HG03432 (cell line): Measurements from ENCODE around the gene MAGEB4.
"Not testable (repeated sequence)": the region's sequence is repeated elsewhere in the genome, so short reads cannot be mapped to it uniquely, and the experiment has no call there.

Experiments
- ATAC-seq: cut with Tn5 transposase; IDR thresholded peaks from one replicate; pipeline ENCODE4 v1.9.1; 2021; ENCODE audit warnings: mild to moderate bottlenecking, moderate library complexity; ENCODE audit not compliant: unreplicated experiment

MAGEB4 gene, protein sequence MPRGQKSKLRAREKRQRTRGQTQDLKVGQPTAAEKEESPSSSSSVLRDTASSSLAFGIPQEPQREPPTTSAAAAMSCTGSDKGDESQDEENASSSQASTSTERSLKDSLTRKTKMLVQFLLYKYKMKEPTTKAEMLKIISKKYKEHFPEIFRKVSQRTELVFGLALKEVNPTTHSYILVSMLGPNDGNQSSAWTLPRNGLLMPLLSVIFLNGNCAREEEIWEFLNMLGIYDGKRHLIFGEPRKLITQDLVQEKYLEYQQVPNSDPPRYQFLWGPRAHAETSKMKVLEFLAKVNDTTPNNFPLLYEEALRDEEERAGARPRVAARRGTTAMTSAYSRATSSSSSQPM

DNA sequence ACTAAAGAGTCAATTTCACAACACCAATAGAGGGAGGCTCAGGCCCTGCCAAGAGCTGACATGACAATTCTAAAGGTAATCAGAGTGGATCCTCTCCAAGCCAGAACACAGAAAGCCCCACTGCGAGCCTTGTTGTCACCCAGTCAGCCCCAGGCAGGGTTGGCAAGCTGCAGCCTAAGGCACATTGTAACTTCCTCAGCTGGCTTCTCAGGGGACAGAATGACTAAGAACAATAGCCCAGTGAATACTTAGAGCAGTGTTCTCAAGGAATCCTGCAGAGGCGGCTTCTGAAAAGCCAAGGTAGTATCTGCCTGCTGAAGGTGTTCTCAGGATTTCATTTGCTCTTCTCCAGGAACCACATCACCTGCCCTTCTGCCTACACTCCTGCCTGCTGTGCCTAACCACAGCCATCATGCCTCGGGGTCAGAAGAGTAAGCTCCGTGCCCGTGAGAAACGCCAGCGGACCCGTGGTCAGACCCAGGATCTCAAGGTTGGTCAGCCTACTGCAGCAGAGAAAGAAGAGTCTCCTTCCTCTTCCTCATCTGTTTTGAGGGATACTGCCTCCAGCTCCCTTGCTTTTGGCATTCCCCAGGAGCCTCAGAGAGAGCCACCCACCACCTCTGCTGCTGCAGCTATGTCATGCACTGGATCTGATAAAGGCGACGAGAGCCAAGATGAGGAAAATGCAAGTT is at the start of gene MAGEB4:
TSS of gene MAGEB4 (plus strand) at position 277 of the 692 bp plus-strand sequence. CDS start at position 413, 136 bp downstream.
- peak; percentile 72 for ATAC-seq

DNA sequence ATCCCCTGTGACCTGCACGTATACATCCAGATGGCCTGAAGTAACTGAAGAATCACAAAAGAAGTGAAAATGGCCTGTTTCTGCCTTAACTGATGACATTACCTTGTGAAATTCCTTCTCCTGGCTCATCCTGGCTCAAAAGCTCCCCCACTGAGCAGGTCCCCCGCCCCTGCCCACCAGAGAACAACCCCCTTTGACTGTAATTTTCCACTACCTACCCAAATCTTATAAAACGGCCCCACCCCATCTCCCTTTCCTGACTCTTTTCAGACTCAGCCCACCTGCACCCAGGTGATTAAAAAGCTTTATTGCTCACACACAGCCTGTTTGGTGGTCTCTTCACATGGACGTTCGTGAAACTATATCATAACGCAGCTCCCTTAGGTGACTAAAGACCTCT is 47.9 kb upstream of the MAGEB4 start:
- not testable (repeated sequence) for ATAC-seq

DNA sequence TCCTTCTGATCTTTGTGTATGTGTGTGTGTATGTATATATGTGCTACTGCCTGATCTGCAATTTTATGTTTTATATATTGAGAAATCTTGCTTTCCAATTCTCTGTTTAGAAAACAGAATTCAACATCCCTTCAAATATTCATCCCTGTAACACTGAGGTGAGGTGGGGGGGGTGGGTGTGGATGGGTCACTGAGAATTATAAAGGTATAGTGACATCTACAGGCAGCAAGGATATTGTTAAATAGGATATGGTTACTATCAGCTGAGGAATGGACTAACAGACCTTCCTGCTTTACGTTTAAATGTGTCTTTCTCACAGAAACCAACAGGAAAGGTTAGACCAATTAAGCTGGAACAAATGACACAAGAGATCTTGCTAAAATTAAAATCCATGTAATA is 45.5 kb upstream of the MAGEB4 start:
- no peak for ATAC-seq

DNA sequence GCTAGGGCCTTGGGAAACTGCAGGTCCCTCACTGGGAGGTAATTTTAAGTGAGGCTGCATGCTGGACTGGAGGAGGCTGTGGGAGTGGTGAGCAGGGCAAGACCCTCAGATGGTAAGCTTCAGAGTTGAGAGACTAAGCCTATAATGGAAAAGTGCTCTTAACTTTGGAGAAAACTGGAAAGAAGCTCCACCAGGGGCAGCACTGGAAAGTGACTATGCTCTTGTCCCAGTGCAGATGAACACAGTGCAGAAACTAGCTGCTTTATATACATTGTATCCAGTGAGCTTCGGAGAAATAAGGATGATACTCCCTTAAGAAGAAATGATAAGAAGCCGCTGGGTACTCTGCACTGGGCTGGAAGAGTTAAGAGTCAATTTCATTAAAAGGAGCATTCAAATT is 29.6 kb upstream of the MAGEB4 start:
- no peak for ATAC-seq

DNA sequence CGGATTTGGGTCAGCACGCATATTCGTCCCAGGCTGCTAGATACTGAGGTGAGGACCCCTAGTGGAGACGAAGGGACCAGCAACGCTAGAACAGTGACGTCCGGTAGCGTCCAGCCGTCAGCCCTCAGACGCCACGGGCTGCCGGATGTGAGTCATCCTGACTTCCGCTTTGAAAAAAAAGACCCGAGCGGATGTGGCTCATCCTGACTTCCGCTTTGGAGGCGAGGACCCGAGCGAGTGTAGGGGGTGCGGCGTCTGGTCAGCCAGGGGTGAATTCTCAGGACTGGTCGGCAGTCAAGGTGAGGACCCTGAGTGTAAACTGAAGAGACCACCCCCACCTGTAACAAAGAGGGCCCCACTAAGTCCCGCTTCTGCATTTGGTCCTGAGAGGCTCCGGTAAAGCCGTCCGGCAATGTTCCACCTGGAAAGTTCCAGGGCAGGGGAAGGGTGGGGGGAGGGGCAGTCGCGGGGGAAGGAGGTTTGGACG is 26.4 kb upstream of the MAGEB4 start, which contains the start of gene MAGEB2:
TSS of gene MAGEB2 (plus strand) at position 207 of the 487 bp plus-strand sequence. CDS start 3,018 bp downstream, outside the sequence.
- no peak for ATAC-seq

DNA sequence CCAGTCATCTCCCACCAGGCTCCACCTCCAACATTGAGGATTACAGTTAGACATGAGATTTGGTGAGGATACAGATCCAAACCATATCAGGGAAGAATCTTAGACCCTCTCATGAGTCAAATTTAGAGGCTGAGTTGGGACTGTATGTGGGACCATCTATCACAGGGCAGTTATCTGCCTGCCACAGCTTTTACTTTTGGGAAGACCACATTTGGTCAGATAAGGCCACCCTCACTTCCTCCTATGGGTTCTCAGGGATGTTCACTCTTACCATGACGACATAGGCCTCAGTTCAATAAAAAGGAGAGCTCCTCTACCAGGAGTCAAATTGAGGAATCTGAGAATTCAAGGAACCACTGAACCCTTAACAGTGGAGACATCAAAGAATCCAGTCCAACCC is 24.3 kb upstream of the MAGEB4 start:
- no peak for ATAC-seq

DNA sequence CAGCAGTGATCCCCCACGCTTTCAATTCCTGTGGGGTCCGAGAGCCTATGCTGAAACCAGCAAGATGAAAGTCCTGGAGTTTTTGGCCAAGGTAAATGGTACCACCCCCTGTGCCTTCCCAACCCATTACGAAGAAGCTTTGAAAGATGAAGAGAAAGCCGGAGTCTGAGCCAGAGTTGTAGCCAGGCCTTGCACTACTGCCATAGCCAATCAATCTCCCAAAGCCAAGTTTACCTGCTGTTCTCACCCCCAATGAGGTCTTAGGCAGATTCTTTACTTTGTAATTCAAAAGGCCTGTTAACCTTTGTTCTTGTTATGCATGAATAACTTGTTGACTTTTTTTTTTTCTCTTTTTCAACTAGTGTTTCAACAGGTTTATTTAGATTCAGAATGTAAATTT is 22.4 kb upstream of the MAGEB4 start:
- no peak for ATAC-seq

DNA sequence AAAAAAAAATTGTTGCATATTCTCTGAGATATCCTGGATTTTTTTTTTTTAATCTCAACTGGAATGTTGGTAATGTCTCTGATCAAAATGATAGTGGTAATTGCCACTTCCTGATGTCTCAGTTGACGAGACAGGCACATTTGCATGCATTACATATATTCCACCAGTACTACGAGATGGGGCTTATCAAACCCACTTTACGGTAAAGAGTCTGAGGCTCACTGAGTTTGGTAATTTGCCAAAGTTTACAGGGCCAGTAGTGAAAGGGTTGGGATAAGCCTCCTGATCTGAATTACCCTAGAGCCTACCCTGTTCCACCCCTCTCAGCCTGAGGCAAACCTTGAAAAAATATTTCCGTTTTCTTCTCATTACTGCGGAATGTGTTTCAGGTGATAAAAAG is 21.1 kb upstream of the MAGEB4 start:
- ATAC-seq, result no peak

DNA sequence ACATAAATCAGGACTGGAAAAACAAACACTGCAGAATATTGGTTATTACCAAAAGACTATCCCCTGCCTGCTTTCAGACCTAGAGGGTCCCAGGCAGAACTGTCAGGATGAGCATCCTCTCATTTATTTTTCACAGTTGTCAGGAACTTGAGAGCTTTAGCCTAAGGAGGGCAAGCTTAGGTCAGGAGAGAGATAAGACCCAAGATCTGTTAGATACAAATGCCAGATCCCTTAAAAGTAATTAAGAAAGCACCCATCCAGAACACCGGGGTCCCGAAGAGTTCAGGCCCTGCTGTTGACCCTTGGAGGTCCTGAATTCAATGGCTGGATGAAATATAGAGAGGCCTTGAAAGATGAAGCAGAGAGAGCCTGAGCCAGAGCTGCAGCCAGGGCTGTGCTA is 17.3 kb upstream of the MAGEB4 start:
- ATAC-seq, result no peak

DNA sequence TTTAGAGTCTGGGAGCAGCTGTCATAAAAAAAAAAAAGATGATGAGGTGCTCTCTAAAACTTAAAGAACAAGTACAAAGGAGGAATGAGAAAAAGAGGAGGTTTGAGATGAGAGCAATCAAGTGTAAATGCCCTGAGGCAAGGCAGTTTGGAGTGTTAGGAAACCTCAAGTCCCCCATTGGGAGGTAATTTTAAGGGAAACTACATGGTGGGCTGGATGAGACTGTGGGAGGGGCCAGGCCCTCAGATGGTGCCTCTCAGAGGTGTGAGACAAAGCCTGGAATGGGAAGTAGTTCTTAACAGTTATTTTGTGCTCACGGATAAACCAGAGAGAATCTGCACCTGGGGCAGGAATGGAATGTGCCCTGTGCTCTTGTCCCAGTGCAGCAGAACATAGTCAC is 13.3 kb upstream of the MAGEB4 start:
- ATAC-seq, result no peak

DNA sequence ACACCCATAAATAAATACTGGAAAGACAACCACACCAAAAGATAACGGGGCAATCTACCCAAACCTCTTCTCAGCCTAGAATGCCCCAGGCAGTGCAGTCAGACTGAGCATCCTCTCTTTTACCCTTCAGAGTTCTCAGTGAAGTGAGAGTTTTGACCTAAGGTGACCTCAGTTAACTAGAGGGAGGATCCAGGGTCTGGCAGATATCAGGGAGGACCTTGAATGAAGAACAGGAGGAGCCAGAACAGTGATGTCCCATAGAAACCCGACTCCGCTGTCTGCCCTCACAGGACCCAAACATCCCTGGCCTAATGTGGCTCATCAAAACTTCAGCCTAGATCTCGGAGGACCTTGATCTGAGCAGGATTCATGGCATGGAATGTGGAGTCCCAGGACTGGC is 11.4 kb upstream of the MAGEB4 start, which contains the start of gene MAGEB3:
TSS of gene MAGEB3 (plus strand) at position 263 of the 400 bp plus-strand sequence. CDS start 5,268 bp downstream, outside the sequence.
- ATAC-seq, result no peak

DNA sequence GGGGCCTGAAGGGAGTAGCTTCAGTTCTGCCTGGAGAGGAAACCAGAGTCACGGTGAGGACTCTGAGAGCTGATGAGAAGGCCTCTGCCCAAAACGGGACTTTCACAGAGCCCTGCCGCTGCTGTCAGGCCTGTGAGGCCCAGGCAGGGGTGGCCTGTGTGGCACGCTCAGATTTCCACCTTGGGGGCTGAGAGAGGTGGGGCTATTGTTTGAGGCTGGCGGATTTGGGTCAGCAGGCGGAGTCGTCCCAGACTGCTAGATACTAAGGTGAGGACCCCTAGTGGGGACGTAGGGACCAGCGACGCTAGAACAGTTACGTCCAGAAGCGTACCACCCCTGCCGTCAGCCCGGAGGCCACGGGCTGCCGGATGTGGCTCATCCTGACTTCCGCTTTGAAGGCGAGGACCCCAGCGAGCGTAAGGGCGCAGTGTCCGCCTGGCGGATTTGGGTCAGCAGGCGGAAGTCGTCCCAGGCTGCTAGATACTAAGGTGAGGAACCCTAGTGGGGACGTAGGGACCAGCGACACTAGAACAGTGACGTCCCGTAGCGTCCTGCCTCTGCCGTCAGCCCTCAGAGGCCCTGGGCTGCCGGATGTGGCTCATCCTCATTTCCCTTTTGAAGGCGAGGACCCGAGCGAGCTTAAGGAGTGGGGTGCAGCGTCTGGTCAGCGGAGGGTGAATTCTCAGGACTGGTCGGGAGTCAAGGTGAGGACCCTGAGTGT is 5.1 kb downstream of the MAGEB4 start, which contains the start of gene MAGEB1:
TSS of gene MAGEB1 (plus strand) at position 378 of the 721 bp plus-strand sequence. CDS start 3,348 bp downstream, outside the sequence.
- ATAC-seq, result no peak

DNA sequence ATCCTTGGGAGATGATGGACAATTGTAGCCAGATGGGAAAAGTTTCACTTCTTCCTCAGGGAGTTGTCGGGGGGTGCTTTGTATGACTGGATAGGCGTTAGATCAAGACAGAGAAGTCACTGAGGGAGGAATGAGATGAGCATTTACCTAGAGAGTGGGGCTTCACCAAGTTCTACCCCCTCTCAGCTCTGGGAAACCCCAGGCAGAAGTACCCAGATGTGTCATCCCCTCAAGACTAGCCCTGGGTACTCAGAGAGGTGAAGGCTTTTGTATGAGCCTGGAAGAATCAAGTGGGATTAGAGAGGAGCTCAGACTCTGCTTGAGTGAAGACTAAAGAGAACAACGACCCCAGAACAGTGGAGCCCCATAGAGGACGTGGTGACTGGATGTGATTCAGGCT is 7.1 kb downstream of the MAGEB4 start:
- peak; percentile 67 for ATAC-seq

DNA sequence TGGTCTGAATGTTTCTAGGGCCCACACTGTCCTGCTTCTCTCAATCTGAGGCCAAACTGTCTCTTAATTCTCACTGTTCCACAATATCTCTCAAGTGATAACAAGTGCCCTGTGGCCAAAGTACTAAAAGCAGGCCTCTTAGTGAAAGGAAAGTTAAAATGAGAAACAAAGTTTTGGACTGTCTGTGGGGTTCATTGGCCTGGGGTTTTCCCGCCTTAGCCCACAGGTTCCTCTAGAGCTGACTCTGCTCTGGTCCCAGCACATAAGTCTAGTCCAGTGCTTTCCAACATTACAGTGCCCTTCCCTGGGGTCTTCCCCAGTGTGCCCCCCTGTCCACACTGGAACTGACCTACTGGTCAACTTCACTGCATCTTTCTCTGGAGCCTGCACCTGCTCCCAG is 11.5 kb downstream of the MAGEB4 start:
- peak; percentile 67 for ATAC-seq

DNA sequence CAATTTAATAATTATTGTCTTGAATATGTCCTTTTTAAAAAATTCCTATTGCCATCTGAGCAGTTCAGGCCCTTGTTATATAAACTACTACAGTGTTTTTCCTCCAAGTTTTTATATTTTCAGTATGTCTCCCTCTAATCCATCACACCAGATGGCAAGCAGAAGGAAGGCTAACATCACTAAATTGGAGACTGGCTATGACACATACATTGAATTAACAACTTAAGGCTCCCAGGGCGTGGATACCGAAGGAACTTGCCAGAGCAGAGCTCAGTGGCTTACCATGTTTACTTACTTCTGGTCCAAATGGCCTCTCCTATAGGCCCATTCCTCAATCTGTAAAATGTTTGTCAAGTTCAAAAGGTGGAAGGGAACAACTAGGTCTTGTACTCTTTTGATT is 18.1 kb downstream of the MAGEB4 start:
- no peak for ATAC-seq

DNA sequence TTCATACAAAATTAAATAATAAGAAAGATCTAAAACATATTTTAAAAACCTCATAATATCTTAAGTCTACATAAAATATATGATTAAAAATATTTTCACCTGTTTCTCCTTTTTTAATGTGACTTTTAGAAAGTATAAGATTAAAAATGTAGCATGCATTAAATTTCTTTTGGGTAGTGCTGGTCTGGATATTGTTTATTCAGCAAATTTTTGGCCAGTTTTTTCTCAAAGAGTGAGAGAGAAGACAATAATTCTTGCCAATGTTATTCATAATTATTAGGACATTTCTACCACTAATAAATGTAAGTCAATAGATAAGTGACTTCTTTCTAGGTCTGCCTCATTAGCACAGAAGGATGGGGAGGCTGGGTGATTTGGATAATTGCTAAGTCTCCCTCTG is 19.2 kb downstream of the MAGEB4 start:
- no peak for ATAC-seq

DNA sequence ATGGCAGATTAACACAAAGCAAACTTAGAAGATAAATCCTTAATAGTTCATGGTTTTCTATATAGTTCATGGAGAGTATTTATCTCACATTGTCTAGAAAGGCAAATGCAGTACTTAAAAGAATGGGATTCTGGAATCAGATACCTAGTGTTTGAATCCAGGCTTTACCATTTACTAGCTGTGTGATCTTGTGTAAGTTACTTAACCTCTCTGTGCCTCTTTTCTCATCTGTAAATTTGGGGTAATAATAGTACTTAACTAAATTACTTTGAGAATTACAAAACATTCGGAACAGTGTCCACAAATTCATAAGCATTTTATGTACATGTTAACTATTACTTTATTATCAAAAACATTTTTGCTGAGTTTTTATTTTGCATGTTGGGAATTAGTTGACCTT is 21.0 kb downstream of the MAGEB4 start:
- no peak for ATAC-seq

DNA sequence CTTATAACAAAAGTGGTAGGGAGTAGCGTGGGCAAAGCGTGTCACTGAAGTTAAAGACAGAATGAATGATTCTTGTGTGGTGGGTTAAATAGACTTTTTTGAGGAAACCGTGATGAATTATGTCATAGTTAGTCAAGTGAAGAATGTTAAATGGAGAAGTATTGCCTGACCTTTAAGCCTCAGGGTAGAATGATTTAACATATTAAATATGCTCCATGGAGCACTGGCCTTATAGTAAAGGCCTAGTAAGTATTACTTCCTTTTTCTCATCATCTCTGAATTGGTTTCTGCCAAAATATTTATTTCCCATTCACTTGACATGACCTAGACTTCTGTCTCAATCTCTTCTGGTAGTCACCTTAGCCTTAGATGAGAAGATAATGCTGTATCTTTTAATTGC is 28.8 kb downstream of the MAGEB4 start:
- ATAC-seq, result no peak

DNA sequence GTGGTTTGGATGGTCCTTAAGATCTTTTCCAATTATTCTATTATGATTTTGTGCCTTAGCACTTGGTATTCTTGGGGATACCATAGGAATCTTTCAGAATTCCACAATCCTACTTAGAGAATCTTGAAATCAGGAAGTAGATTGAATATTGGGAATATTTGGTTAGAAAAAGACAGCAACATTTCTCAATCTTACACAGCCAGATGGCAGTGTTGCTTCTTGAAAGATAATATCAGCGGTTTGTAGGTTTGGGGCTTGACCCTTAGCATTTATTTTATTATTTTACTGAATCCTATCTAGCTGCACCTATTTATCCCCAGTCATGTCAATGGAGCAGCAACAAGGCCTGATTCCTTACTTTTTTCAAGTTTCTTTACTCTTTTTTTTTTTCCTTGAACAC is 33.7 kb downstream of the MAGEB4 start:
- no peak for ATAC-seq

DNA sequence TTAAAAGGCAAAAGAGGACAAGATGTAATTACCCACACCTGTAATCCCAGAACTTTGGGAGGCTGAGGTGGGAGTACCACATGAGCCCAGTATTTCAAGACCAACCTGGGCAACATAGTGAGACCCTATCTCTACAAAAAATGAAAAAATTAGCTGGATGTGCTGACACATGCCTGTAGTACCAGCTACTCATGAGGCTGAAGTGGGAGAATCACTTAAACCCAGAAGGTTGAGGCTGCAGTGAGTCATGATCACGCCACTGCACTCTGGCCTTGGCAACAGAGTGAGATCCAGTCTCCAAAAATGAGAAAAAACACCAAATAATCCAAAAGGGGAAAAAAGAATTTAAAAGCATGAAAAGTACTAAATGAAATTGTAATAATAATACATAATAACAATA is 36.6 kb downstream of the MAGEB4 start:
- no peak for ATAC-seq

DNA sequence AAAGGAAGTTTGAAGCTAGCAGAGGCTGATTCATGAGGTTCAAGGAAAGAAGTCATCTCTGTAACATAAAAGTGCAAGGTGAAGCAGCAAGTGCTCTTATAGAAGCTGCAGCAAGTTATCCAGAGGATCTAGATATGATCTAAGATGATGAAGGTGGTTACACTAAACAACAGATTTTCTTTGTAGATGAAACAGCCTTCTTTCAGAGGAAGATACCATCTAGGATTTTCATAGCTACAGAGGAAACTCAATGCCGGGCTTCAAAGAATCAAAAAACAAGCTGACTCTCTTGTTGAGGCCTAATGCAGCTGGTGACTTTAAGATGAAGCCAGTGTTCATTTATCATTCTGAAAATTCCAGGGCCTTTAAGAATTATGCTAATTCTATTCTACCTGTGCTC is 38.6 kb downstream of the MAGEB4 start:
- no peak for ATAC-seq
